HepG2 (cell line): Measurements from ENCODE around the gene NAV3. TPM values are rescaled to one million over a fixed set of nuclear protein-coding genes. Genes with fewer than 3 reads are reported as not detected.

Experiments
- ATAC-seq: fragments of 200-7000 bp; cut with Tn5 transposase; 3 replicates; pipeline ENCODE4 v1.9.1; 2020; ENCODE audit warnings: mild to moderate bottlenecking, moderate library complexity
- BruUV-seq: library from RNA; stranded (reverse); fragments of 400-500 nt; replicated peaks from 2 replicates; lab custom pipeline; 2021; lab: Mats Ljungman, UMichigan
- CTCF ChIA-PET: fragments of 300-600 bp; formaldehyde crosslinking; extraction: SDS; loops from one replicate; lab custom pipeline; 2021; ENCODE audit warnings: low total read pairs, inconsistent platforms, low intra/inter-chr PET ratio; lab: Yijun Ruan, JAX
- POLR2A ChIA-PET: fragments of 350-600 bp; sonication (Branson Sonifier 250); formaldehyde crosslinking; loops from one replicate; lab custom pipeline; 2020; ENCODE audit warnings: antibody characterized with exemption, inconsistent platforms; lab: Yijun Ruan, JAX
- DNase-seq: peaks from one replicate; pipeline ENCODE4 v3.0.0-alpha.2; 2015; ENCODE audit warnings: low spot score
- FAIRE-seq: peaks from 3 replicates; lab custom pipeline; 2011; peaks lifted over from hg19 to GRCh38; lab: Jason Lieb, UNC
- H2AFZ ChIP-seq: one replicate; pipeline ENCODE4 v1.6.1; 2011; ENCODE audit warnings: low read length, inconsistent platforms
- H3K27ac ChIP-seq: fragments of 300-600 bp; 3 replicates; pipeline ENCODE4 v1.8.0; 2011; ENCODE audit warnings: mixed run types, mild to moderate bottlenecking, mixed read lengths, low read length, inconsistent platforms; ENCODE audit not compliant: insufficient read depth; ENCODE audit errors: extremely low read length
- H3K27me3 ChIP-seq, 2 experiments: fragments of 200-600 bp in 1 of 2; 2 replicates in 1 of 2; 3 replicates in 1 of 2; pipeline versions ENCODE4 v1.6.0 to v1.8.0; 2011; ENCODE audit warnings: low read length in 2 of 2, mild to moderate bottlenecking in 2 of 2, moderate library complexity in 2 of 2, inconsistent platforms in 1 of 2; ENCODE audit not compliant: insufficient read depth in 2 of 2, control insufficient read depth in 1 of 2
- H3K36me3 ChIP-seq, 2 experiments: fragments of 200-600 bp in 1 of 2; replicated peaks in 1 of 2; 2 replicates in 1 of 2; 3 replicates in 1 of 2; pipeline versions ENCODE4 v1.5.1 to v1.8.0; 2011; ENCODE audit warnings: low read length in 2 of 2, inconsistent platforms in 1 of 2; ENCODE audit not compliant: insufficient read depth in 2 of 2, control insufficient read depth in 1 of 2
- H3K4me1 ChIP-seq: 2 replicates; pipeline ENCODE4 v1.5.1; 2012; ENCODE audit warnings: low read length, inconsistent platforms; ENCODE audit not compliant: insufficient read depth
- H3K4me2 ChIP-seq: 2 replicates; pipeline ENCODE4 v1.6.0; 2011; ENCODE audit warnings: low read depth, low read length, inconsistent platforms
- H3K4me3 ChIP-seq, 3 experiments: fragments of 200-600 bp in 1 of 3; sonication (generic), shearing (Covaris generic) in 1 of 3; replicated peaks in 1 of 3; 2 replicates each; pipeline ENCODE4 v1.5.1; 2011 to 2016; ENCODE audit warnings: low read length in 3 of 3, inconsistent platforms in 2 of 3, low read depth in 2 of 3, mild to moderate bottlenecking in 2 of 3, control low read depth in 1 of 3, mixed read lengths in 1 of 3; ENCODE audit not compliant: insufficient read depth in 1 of 3
- H3K79me2 ChIP-seq: one replicate; pipeline ENCODE4 v1.6.1; 2011; ENCODE audit warnings: low read length, inconsistent platforms; ENCODE audit not compliant: insufficient read depth
- H3K9ac ChIP-seq: 2 replicates; pipeline ENCODE4 v1.6.0; 2011; ENCODE audit warnings: mild to moderate bottlenecking, low read depth, low read length, inconsistent platforms; ENCODE audit not compliant: insufficient read depth
- H3K9me3 ChIP-seq: 2 replicates; pipeline ENCODE4 v1.5.1; 2012; ENCODE audit warnings: mild to moderate bottlenecking, low read length
- H4K20me1 ChIP-seq: 2 replicates; pipeline ENCODE4 v1.6.0; 2011; ENCODE audit warnings: inconsistent platforms, mild to moderate bottlenecking, low read length, moderate library complexity; ENCODE audit not compliant: insufficient read depth
- GTF2F1 ChIP-seq: fragments of 150-350 bp; IDR thresholded peaks from 2 replicates; pipeline ENCODE4 v1.6.1; 2014; ENCODE audit warnings: low read length
- KIAA2018 ChIP-seq: sonication (generic); formaldehyde crosslinking; IDR thresholded peaks from 2 replicates; pipeline ENCODE4 v1.5.0; 2020; ENCODE audit warnings: mild to moderate bottlenecking, missing genetic modification reagents, borderline replicate concordance
- MBD4 ChIP-seq: IDR thresholded peaks from 2 replicates; pipeline ENCODE4 v1.6.1; 2012; ENCODE audit warnings: low read length, inconsistent platforms, borderline replicate concordance
- MED1 ChIP-seq: sonication (generic); formaldehyde crosslinking; IDR thresholded peaks from 2 replicates; pipeline ENCODE4 v1.4.0; 2020; ENCODE audit warnings: missing genetic modification reagents
- THRA ChIP-seq: sonication (generic); formaldehyde crosslinking; IDR thresholded peaks from 2 replicates; pipeline ENCODE4 v1.4.0; 2020; ENCODE audit warnings: missing genetic modification reagents, borderline replicate concordance
- TRIM24 ChIP-seq: sonication (generic); formaldehyde crosslinking; IDR thresholded peaks from 2 replicates; pipeline ENCODE4 v1.8.0; 2022; ENCODE audit warnings: mild to moderate bottlenecking, missing genetic modification reagents
- ZNF280B ChIP-seq: sonication (generic); formaldehyde crosslinking; IDR thresholded peaks from 2 replicates; pipeline ENCODE4 v1.5.0; 2020; ENCODE audit warnings: missing genetic modification reagents, mild to moderate bottlenecking, borderline replicate concordance
- ZNF382 ChIP-seq: sonication (generic); formaldehyde crosslinking; IDR thresholded peaks from 2 replicates; pipeline ENCODE4 v1.5.0; 2020; ENCODE audit warnings: missing genetic modification reagents, mild to moderate bottlenecking, borderline replicate concordance
- ZNF468 ChIP-seq: sonication (generic); formaldehyde crosslinking; IDR thresholded peaks from 2 replicates; pipeline ENCODE4 v1.8.0; 2022; ENCODE audit warnings: mild to moderate bottlenecking, moderate library complexity, missing genetic modification reagents
- ZSCAN29 ChIP-seq: sonication (generic); formaldehyde crosslinking; conservative IDR thresholded peaks from 2 replicates; pipeline ENCODE4 v1.4.0; 2020; ENCODE audit warnings: mild to moderate bottlenecking, missing genetic modification reagents
- WGBS: methylation state at CpG from one replicate; pipeline ENCODE4 v1.1.6; 2017; ENCODE audit warnings: low lambda C conversion rate; 5-methylcytosine and 5-hydroxymethylcytosine counted together
- in situ Hi-C: cut with HindIII; loops from 2 replicates; pipeline ENCODE4 v1.10.0; 2017; ENCODE audit warnings: low pct_unique_long_range_greater_than_20kb; ENCODE audit not compliant: extremely low pct_ligation_motif_present
- intact Hi-C: fragments of 100-400 bp; cut with micrococcal nuclease; formaldehyde crosslinking; loops from one replicate; pipeline ENCODE4 v1.10.0; 2022; ENCODE audit not compliant: unreplicated experiment
- polyA plus RNA-seq, 8 experiments: library from polyadenylated mRNA; depleted of rRNA in 3 of 8; stranded (reverse) in 7 of 8; unstranded in 1 of 8; fragments of >200 nt; fragmentation: Illumina TruSeq in 4 of 8; extraction: Trizol in 4 of 8; gene quantifications; 2 replicates each; pipeline versions ENCODE4 v1.2.1 to v1.2.3, GENCODE V29; 2011 to 2016; ENCODE audit warnings: low read depth in 4 of 8, missing spikeins in 1 of 8, mixed read lengths in 1 of 8; ENCODE audit not compliant: insufficient read depth in 1 of 8
- total RNA-seq, 5 experiments: library from RNA; depleted of rRNA; stranded (reverse); fragments of >200 nt; fragmentation: Illumina TruSeq; extraction: Trizol; gene quantifications; 2 replicates each; pipeline ENCODE4 v1.2.3, GENCODE V29; 2016; ENCODE audit warnings: low read depth in 1 of 5
- TF ChIP-seq, protein P1 (sequence below): sonication (generic); formaldehyde crosslinking; conservative IDR thresholded peaks from 2 replicates; pipeline ENCODE4 v1.8.1; 2023; ENCODE audit warnings: missing genetic modification reagents

Gene NAV3
- total and polyA plus RNA-seq, 2 of the 13 experiments (the other 11 are each of a cell fraction or from before 2014, with no cell fraction given) = 0.01 to 0.18 TPM

DNA sequence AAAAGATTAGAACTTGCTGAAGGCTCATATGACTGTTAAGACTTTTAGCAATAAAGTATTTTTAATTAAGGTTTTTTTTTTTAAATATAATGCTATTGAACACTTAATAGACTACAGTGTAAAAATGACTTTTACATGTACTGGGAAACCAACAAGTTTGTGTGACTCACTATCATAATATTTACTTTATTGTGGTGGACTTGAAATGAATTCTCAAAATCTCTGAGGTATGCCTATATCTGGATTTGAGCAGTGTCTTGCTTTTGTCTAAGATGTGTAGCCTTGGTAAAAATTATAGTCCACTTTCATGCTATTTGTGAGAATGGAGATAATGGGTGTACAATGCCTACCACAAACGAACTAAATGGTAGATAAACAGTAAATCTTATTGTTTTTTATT, 33.9 kb upstream of the NAV3 start (continued):
- no peak for TF ChIP-seq ZNF280B (CRISPR knock-in tag)

GRCh38 chr12:77800501-77800900, 30.2 kb upstream of the NAV3 start:
- CTCF ChIA-PET = no interaction called here
- 2% methylated on average over 2 of the region's 2 CpGs for WGBS
- FAIRE-seq = no peak
- TF ChIP-seq ZNF468 (CRISPR knock-in tag) (no peak), ZSCAN29 (no peak), TRIM24 (CRISPR knock-in tag) (no peak), MBD4 (no peak), GTF2F1 (no peak), MED1 (CRISPR knock-in tag) (no peak), THRA (CRISPR knock-in tag) (no peak), ZNF382 (CRISPR knock-in tag) (no peak), KIAA2018 (CRISPR knock-in tag) (no peak)
- TF ChIP-seq, protein P1, sequence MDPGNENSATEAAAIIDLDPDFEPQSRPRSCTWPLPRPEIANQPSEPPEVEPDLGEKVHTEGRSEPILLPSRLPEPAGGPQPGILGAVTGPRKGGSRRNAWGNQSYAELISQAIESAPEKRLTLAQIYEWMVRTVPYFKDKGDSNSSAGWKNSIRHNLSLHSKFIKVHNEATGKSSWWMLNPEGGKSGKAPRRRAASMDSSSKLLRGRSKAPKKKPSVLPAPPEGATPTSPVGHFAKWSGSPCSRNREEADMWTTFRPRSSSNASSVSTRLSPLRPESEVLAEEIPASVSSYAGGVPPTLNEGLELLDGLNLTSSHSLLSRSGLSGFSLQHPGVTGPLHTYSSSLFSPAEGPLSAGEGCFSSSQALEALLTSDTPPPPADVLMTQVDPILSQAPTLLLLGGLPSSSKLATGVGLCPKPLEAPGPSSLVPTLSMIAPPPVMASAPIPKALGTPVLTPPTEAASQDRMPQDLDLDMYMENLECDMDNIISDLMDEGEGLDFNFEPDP (CRISPR knock-in tag) = no peak

More at GRCh38 chr12:77800501-77800900, 30.2 kb upstream of the NAV3 start:
- no peak overlapping the region for H3K27ac ChIP-seq
- ATAC-seq (no peak), DNase-seq (no peak)
- POLR2A ChIA-PET = no interaction called here
- H3K4me2 ChIP-seq = no peak overlapping the region
- BruUV-seq = no TSS peak
- in situ Hi-C loops (no loop called here), intact Hi-C loops (no loop called here)
- no peaks in the 10 kb centered on the region for H4K20me1 ChIP-seq
- no peaks in the 10 kb centered on the region for H3K4me1 ChIP-seq
- H2AFZ ChIP-seq = no peak overlapping the region
- no peaks in the 10 kb centered on the region for H3K9me3 ChIP-seq
- H3K9ac ChIP-seq = no peak overlapping the region
- no peaks in the 10 kb centered on the region for H3K79me2 ChIP-seq
- no peaks in the 10 kb centered on the region for H3K27me3 ChIP-seq
- H3K4me3 ChIP-seq = no peak overlapping the region
- H3K36me3 ChIP-seq = no peaks in the 10 kb centered on the region
